ENCODE data around the gene MPO. TPM values are rescaled to one million over a fixed set of nuclear protein-coding genes. Genes with fewer than 3 reads are reported as not detected.

The MPO gene
- total and polyA plus RNA-seq, 2 of the 8 experiments (the other 6 are each of a cell fraction or from before 2014, with no cell fraction given): 0.06 to 0.74 TPM

DNA sequence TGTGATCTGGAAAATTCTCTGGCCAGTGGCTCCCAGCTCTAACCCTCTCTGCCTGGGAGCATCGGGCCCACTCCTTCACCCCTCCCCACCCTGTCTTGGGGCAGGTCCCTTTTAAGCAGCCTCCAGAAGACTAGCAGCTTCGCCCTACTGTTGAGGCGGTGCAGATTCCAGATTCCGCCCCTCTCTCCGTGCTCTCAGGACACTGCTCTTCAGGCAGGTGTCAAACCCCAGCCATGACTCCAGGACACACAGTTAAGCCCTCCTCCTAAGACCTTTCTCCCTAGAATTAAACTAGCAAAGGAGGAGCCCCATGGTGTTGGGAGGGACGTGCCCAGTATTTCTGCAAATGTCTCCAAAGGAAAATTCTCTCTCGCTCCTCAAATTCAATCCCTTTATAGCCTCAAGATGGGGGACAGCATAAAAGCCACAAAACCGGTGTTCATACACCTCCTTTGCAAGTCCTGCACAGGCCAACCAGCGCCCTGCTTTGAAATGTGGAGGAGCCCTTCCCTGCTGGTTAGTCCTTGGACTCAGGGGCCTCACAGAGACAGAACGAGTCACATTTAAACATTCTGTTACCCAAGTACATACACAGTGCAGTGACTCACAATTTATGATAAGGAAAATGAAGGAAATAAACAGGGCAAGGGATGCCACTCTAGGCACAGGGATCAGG lies 35.2 kb downstream of the MPO start:
- Histone ChIP-seq H4K8ac (ENCODE audit: extremely low read depth, insufficient read depth, low read length) (no peak overlapping the region; the same call in 1 of the 2 replicates), H2BK120ac (replicated peaks; ENCODE audit: low read depth, low read length) (no peak overlapping the region)
- CTCF ChIA-PET (ENCODE audit: partially characterized antibody): interaction anchor here (0.8 to 1.2 kb wide), 4 partner anchors 9 to 49 kb away, joined by 3 to 5 read pairs (median 4); no protein-coding TSS in a partner anchor

More for the DNA sequence above, 35.2 kb downstream of the MPO start:
- H3K9ac ChIP-seq (replicated peaks in 1 of 4; ENCODE audit: extremely low read depth in 1 of 4, low read depth in 3 of 4, low read length in 3 of 4): no peak overlapping the region
- no peaks in the 10 kb centered on the region for H3K79me2 ChIP-seq (ENCODE audit: control insufficient read depth in 1 of 2, insufficient read depth in 2 of 2, low read length in 2 of 2)
- H3K23me2 ChIP-seq (ENCODE audit: low read depth, low read length): peaks cover 5% of the 10 kb centered on the region; the same call in 1 of the 2 replicates
- peaks cover 6 to 8% of the 10 kb centered on the region in 2 experiments; a peak in 3 of 4 replicates for H3K9me3 ChIP-seq (ENCODE audit: insufficient read depth in 2 of 2, low read depth in 1 of 2, low read length in 1 of 2)
- H4K5ac ChIP-seq (ENCODE audit: insufficient read length, low read depth, low read length): no peak overlapping the region
- no peak for TF ChIP-seq CHD2 (IDR thresholded peaks at IDR 0.05; ENCODE audit: low read length)
- no peak for TF ChIP-seq ATF2 (IDR thresholded peaks at IDR 0.05; ENCODE audit: low read length)
- no peak overlapping the region for H4K91ac ChIP-seq (replicated peaks; ENCODE audit: insufficient read length, low read length)
- no peaks in the 10 kb centered on the region for H3K36me3 ChIP-seq (ENCODE audit: control insufficient read depth in 2 of 4, insufficient read depth in 4 of 4, low read length in 3 of 4)
- H3K4me2 ChIP-seq (ENCODE audit: insufficient read depth in 1 of 2, low read depth in 2 of 2, low read length in 2 of 2): no peak overlapping the region
- no peak overlapping the region for H3K4me3 ChIP-seq (ENCODE audit: extremely low read depth in 1 of 4, insufficient read depth in 2 of 4, low read depth in 3 of 4, low read length in 4 of 4)
- H3K56ac ChIP-seq (replicated peaks; ENCODE audit: insufficient read length, low read depth, low read length): no peak overlapping the region
- H2BK20ac ChIP-seq (ENCODE audit: low read length): no peak overlapping the region
- peaks cover 25 to 40% (median 39%) of the 10 kb centered on the region in 4 experiments for H3K27me3 ChIP-seq (replicated peaks in 1 of 4; ENCODE audit: control insufficient read depth in 3 of 4, extremely low read depth in 1 of 4, insufficient read depth in 3 of 4, low read length in 3 of 4)
- no peak overlapping the region for H3K18ac ChIP-seq (ENCODE audit: extremely low read depth, low read length)
- no peak overlapping the region for H3K23ac ChIP-seq (ENCODE audit: insufficient read length)
- H3K4ac ChIP-seq (replicated peaks; ENCODE audit: insufficient read length, low read depth, low read length): no peak overlapping the region
- 0 out of 2 replicates have a peak overlapping the region, but pooled peaks have one; percentile 14 for H2BK15ac ChIP-seq (ENCODE audit: low read length)
- 84% methylated on average over 10 of the region's 10 CpGs; no CpG with 5 or more reads in 1 of the 2 experiments for WGBS, 2 experiments (ENCODE audit: extremely low coverage in 1 of 2, insufficient coverage in 1 of 2, insufficient read length in 1 of 2, insufficient replicate concordance in 2 of 2, low coverage in 1 of 2, low lambda C conversion rate in 2 of 2, missing lambda C conversion rate in 1 of 2)
- H2AFZ ChIP-seq (ENCODE audit: low read length): no peak overlapping the region
- no peak overlapping the region for H2BK12ac ChIP-seq (ENCODE audit: low read depth, low read length)
- H2BK5ac ChIP-seq (ENCODE audit: low read depth, low read length): no peak overlapping the region
- POLR2A ChIA-PET (ENCODE audit: partially characterized antibody): no interaction called here
- no peak overlapping the region for H3K14ac ChIP-seq (ENCODE audit: insufficient read length)
- no peak overlapping the region for H3K27ac ChIP-seq (ENCODE audit: low read depth, low read length)
- no peak for FAIRE-seq
- H4K20me1 ChIP-seq (replicated peaks in 1 of 2; ENCODE audit: control insufficient read depth in 1 of 2, insufficient read depth in 2 of 2, low read length in 2 of 2): no peaks in the 10 kb centered on the region
- H3K79me1 ChIP-seq (ENCODE audit: low read depth, low read length): no peaks in the 10 kb centered on the region
- peaks cover 0 to 10% (median 2%) of the 10 kb centered on the region in 4 experiments; a peak in 5 of 7 replicates for H3K4me1 ChIP-seq (replicated peaks in 1 of 4; ENCODE audit: control insufficient read depth in 3 of 4, insufficient read depth in 4 of 4, low read length in 3 of 4)
- H2AK5ac ChIP-seq (ENCODE audit: low read depth, low read length): no peak overlapping the region
- no peak for DNase-seq (ENCODE audit: low read depth in 1 of 2, low spot score in 2 of 2)
